Subcutaneous adipose tissue (tissue), 4 donors: ENCODE measurements around the gene CPA3. TPM values are rescaled to one million over a fixed set of nuclear protein-coding genes. Genes with fewer than 3 reads are reported as not detected.

Experiments
- CTCF ChIP-seq: fragments of 450-650 bp; IDR thresholded peaks from one replicate; pipeline ENCODE4 v1.5.1; 2016; ENCODE audit warnings: low read depth, mild to moderate bottlenecking, control low read depth, antibody characterized with exemption, moderate library complexity
- total RNA-seq, 4 donors: library from RNA; depleted of rRNA; stranded (reverse); fragments of >200 nt; gene quantifications; one replicate each; pipeline ENCODE4 v1.1.0, GENCODE V29; 2016

Gene CPA3
- total RNA-seq, 4 donors from 2014 or later, result 1.9 to 36.4 (median 15.4) TPM

- no peak for TF ChIP-seq CTCF
These were observed 80.0 kb downstream of the CPA3 start for GRCh38 chr3:148945116-148945515.

Other genes starting within 250 kb of the CPA3 start
- 100 to 1,000 TPM in 2 of 4 donors, 10 to 100 TPM in 2; 78.6 to 195 (median 115) TPM for gene AGTR1, start 167.4 kb upstream of the CPA3 start, total RNA-seq
- 10 to 100 TPM in 1 of 4 donors, 1 to 10 TPM in 3; 2.0 to 12.1 (median 5.4) TPM for gene CPB1, start 37.5 kb upstream of the CPA3 start, total RNA-seq
- gene GYG1, start 126.2 kb downstream of the CPA3 start, total RNA-seq, result 10 to 100 TPM; 24.5 to 43.7 (median 33.4) TPM
- 10 to 100 TPM; 13.7 to 17.0 (median 15.5) TPM for gene HLTF, start 221.2 kb downstream of the CPA3 start, total RNA-seq